MM.1S (cell line): ENCODE results near the gene SDF4.

ENCODE experiments used
- DNase-seq: peaks from one replicate; pipeline ENCODE4 v3.0.0-alpha.2; 2015
- H2AFZ ChIP-seq: fragments of 300-600 bp; sonication (generic); 2 replicates; pipeline ENCODE4 v1.6.0; 2016; ENCODE audit warnings: antibody characterized with exemption, low read length
- H3F3A ChIP-seq: fragments of 300-600 bp; sonication (generic); 2 replicates; pipeline ENCODE4 v1.6.1; 2016; ENCODE audit warnings: mild to moderate bottlenecking, antibody characterized with exemption, low read length, moderate library complexity, mixed read lengths; ENCODE audit not compliant: insufficient read depth
- H3K27ac ChIP-seq: fragments of 300-600 bp; sonication (generic); 2 replicates; pipeline ENCODE4 v1.5.1; 2016; ENCODE audit warnings: mild to moderate bottlenecking, low read length
- H3K27me3 ChIP-seq: fragments of 300-600 bp; sonication (generic); replicated peaks from 2 replicates; pipeline ENCODE4 v1.6.0; 2016; ENCODE audit warnings: low read length; ENCODE audit not compliant: insufficient read depth
- H3K36me3 ChIP-seq: fragments of 300-600 bp; sonication (generic); replicated peaks from 2 replicates; pipeline ENCODE4 v1.6.1; 2016; ENCODE audit warnings: mild to moderate bottlenecking, low read length, mixed read lengths; ENCODE audit not compliant: insufficient read depth
- H3K4me1 ChIP-seq: fragments of 300-600 bp; sonication (generic); 2 replicates; pipeline ENCODE4 v1.6.1; 2016; ENCODE audit warnings: low read length, mixed read lengths
- H3K4me2 ChIP-seq: fragments of 300-600 bp; sonication (generic); 2 replicates; pipeline ENCODE4 v1.6.0; 2016; ENCODE audit warnings: low read depth, low read length
- H3K4me3 ChIP-seq: fragments of 300-600 bp; sonication (generic); 2 replicates; pipeline ENCODE4 v1.5.1; 2016; ENCODE audit warnings: low read length, mixed read lengths
- H3K79me2 ChIP-seq: fragments of 300-600 bp; sonication (generic); 2 replicates; pipeline ENCODE4 v1.6.1; 2016; ENCODE audit warnings: mixed run types, low read length, mixed read lengths
- H3K9ac ChIP-seq: fragments of 300-600 bp; sonication (generic); 2 replicates; pipeline ENCODE4 v1.6.1; 2016; ENCODE audit warnings: low read length, mixed read lengths
- H3K9me2 ChIP-seq: fragments of 300-600 bp; sonication (generic); replicated peaks from 2 replicates; pipeline ENCODE4 v1.6.1; 2016; ENCODE audit warnings: mild to moderate bottlenecking, low read length, mixed read lengths; ENCODE audit not compliant: insufficient read depth
- H3K9me3 ChIP-seq: fragments of 300-600 bp; sonication (generic); replicated peaks from 2 replicates; pipeline ENCODE4 v1.6.1; 2016; ENCODE audit warnings: mild to moderate bottlenecking, low read length, mixed read lengths; ENCODE audit not compliant: insufficient read depth
- H4K20me1 ChIP-seq: fragments of 300-600 bp; sonication (generic); 2 replicates; pipeline ENCODE4 v1.6.1; 2016; ENCODE audit warnings: mild to moderate bottlenecking, low read length, moderate library complexity, mixed read lengths; ENCODE audit not compliant: insufficient read depth
- CTCF ChIP-seq: fragments of 300-600 bp; sonication (generic); IDR thresholded peaks from 2 replicates; pipeline ENCODE4 v1.5.1; 2016; ENCODE audit warnings: antibody characterized with exemption, low read length, mixed read lengths
- EZH2 ChIP-seq: fragments of 300-600 bp; sonication (generic); optimal IDR thresholded peaks from 2 replicates; pipeline ENCODE3; 2017; ENCODE audit warnings: low read depth, mild to moderate bottlenecking, antibody characterized with exemption, low read length, mixed read lengths
- EZH2phosphoT487 ChIP-seq: fragments of 300-600 bp; sonication (generic); IDR thresholded peaks from 2 replicates; pipeline ENCODE4 v1.6.1; 2018; ENCODE audit warnings: antibody characterized with exemption, low read length

Gene SDF4

GRCh38 chr1:1239227-1239613, 7.4 kb upstream of the SDF4 start:
- no peak for DNase-seq
- H3K27ac ChIP-seq = no peak overlapping the region
- H3K4me3 ChIP-seq = no peak overlapping the region
- H3K27me3 ChIP-seq = peaks cover 60% of the 10 kb centered on the region
- no peaks in the 10 kb centered on the region for H3K9me2 ChIP-seq
- no peak overlapping the region for H2AFZ ChIP-seq
- H3K36me3 ChIP-seq = no peaks in the 10 kb centered on the region
- H3K4me2 ChIP-seq = no peak overlapping the region
- H3K9ac ChIP-seq = no peak overlapping the region
- H3K79me2 ChIP-seq = no peaks in the 10 kb centered on the region
- TF ChIP-seq EZH2phosphoT487 (no peak), EZH2 (no peak), CTCF (no peak)
- H4K20me1 ChIP-seq = no peaks in the 10 kb centered on the region
- no peaks in the 10 kb centered on the region for H3F3A ChIP-seq
- H3K4me1 ChIP-seq = no peaks in the 10 kb centered on the region
- H3K9me3 ChIP-seq = no peaks in the 10 kb centered on the region

- H3K36me3 ChIP-seq = no peaks in the 10 kb centered on the region
- H3K4me1 ChIP-seq = no peaks in the 10 kb centered on the region
- H3K79me2 ChIP-seq = no peaks in the 10 kb centered on the region
- H2AFZ ChIP-seq = no peak overlapping the region
- no peak overlapping the region for H3K9ac ChIP-seq
- no peak overlapping the region for H3K4me2 ChIP-seq
- no peaks in the 10 kb centered on the region for H3F3A ChIP-seq
- H3K27ac ChIP-seq = no peak overlapping the region
- no peaks in the 10 kb centered on the region for H4K20me1 ChIP-seq
- peaks cover 55% of the 10 kb centered on the region for H3K27me3 ChIP-seq
- H3K9me2 ChIP-seq = no peaks in the 10 kb centered on the region
- TF ChIP-seq EZH2phosphoT487 (no peak), CTCF (no peak), EZH2 (no peak)
- H3K4me3 ChIP-seq = no peak overlapping the region
- DNase-seq = no peak
- no peaks in the 10 kb centered on the region for H3K9me3 ChIP-seq
Measured at GRCh38 chr1:1238702-1239178, 6.9 kb upstream of the SDF4 start.

- Histone ChIP-seq H3K4me3 (no peak overlapping the region), H3K9me2 (no peaks in the 10 kb centered on the region), H3K4me1 (no peaks in the 10 kb centered on the region), H3F3A (no peaks in the 10 kb centered on the region), H3K4me2 (no peak overlapping the region), H3K9ac (no peak overlapping the region), H4K20me1 (no peaks in the 10 kb centered on the region), H2AFZ (no peak overlapping the region), H3K9me3 (no peaks in the 10 kb centered on the region), H3K27ac (no peak overlapping the region), H3K27me3 (peaks cover 51% of the 10 kb centered on the region), H3K36me3 (no peaks in the 10 kb centered on the region), H3K79me2 (peaks cover under 1% of the 10 kb centered on the region)
- DNase-seq = no peak
- no peak for TF ChIP-seq EZH2phosphoT487
Measured at GRCh38 chr1:1237874-1238701, 6.3 kb upstream of the SDF4 start.
